ENCODE data around the gene TMBIM6.

GRCh38 chr12:49777800-49778748 lies 36.7 kb downstream of the TMBIM6 start:
- TF ChIP-seq POLR2A (IDR thresholded peaks at IDR 0.05) (no peak), EP300 (IDR thresholded peaks at IDR 0.05) (no peak), POLR2AphosphoS5 (IDR thresholded peaks at IDR 0.05) (no peak)
- TF ChIP-seq, protein P1, sequence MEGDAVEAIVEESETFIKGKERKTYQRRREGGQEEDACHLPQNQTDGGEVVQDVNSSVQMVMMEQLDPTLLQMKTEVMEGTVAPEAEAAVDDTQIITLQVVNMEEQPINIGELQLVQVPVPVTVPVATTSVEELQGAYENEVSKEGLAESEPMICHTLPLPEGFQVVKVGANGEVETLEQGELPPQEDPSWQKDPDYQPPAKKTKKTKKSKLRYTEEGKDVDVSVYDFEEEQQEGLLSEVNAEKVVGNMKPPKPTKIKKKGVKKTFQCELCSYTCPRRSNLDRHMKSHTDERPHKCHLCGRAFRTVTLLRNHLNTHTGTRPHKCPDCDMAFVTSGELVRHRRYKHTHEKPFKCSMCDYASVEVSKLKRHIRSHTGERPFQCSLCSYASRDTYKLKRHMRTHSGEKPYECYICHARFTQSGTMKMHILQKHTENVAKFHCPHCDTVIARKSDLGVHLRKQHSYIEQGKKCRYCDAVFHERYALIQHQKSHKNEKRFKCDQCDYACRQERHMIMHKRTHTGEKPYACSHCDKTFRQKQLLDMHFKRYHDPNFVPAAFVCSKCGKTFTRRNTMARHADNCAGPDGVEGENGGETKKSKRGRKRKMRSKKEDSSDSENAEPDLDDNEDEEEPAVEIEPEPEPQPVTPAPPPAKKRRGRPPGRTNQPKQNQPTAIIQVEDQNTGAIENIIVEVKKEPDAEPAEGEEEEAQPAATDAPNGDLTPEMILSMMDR (IDR thresholded peaks at IDR 0.05): peak in 1 of 2 donors; percentile 67
